HG03103 (cell line): ENCODE results near the gene CHCHD4.

ENCODE experiments used
- ATAC-seq: cut with Tn5 transposase; IDR thresholded peaks from one replicate; pipeline ENCODE4 v1.9.1; 2021; ENCODE audit warnings: low read depth; ENCODE audit not compliant: unreplicated experiment

The CHCHD4 gene

DNA sequence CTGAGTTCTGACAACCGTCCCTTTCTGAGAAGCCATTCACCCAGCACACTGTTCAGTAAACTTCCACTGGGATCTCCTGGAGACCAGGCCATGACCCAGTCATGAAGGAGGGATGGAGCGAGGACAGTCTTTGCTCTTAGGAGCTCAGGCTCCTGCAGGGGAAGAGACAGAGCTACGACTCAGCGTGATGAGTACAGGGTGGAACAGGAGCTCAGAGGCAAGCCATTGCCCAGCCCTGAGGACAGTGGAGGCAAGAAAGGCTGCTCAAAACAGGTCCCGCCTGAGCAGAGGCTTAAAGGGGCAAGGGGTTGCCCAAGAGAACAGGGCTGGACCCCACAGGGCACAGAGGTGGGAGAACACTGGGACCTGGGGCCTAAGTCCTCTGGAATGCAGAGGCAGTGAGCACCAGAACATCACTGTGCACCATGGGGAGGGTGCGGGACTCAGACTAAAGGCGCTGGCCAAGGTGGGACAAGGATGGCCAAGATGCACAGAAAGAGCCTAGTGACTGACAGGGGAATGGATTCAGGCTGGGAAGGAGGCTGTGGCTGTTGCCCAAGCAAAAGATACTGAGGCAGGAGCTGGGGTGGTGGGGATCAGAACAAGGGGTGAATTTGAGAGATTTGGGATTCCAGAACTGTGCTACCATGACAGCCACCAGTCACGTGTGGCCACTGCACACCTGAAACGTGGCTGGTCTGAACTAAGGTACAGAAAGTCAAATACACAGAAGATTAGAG lies 26.0 kb upstream of the CHCHD4 start:
- no peak for ATAC-seq

DNA sequence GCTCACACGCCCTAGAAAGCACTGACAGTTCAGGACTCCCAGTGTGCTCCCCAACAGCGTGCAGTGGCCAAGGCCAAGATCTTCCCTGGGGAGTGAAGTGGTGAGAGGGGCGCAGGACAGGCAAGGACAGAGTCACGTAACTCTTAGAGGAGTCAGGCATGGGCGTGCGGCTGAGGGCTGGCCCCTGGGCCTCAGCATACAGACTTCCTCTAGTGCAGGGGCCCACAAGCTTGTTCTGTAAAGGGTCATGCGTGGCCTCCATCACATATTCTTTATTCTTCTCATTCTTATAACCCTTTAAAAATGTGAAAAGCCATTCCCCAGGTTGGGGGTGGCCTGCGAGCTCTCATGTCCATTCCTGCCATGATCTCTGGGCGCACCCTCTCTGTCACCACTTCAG lies 25.4 kb upstream of the CHCHD4 start:
- ATAC-seq: no peak

DNA sequence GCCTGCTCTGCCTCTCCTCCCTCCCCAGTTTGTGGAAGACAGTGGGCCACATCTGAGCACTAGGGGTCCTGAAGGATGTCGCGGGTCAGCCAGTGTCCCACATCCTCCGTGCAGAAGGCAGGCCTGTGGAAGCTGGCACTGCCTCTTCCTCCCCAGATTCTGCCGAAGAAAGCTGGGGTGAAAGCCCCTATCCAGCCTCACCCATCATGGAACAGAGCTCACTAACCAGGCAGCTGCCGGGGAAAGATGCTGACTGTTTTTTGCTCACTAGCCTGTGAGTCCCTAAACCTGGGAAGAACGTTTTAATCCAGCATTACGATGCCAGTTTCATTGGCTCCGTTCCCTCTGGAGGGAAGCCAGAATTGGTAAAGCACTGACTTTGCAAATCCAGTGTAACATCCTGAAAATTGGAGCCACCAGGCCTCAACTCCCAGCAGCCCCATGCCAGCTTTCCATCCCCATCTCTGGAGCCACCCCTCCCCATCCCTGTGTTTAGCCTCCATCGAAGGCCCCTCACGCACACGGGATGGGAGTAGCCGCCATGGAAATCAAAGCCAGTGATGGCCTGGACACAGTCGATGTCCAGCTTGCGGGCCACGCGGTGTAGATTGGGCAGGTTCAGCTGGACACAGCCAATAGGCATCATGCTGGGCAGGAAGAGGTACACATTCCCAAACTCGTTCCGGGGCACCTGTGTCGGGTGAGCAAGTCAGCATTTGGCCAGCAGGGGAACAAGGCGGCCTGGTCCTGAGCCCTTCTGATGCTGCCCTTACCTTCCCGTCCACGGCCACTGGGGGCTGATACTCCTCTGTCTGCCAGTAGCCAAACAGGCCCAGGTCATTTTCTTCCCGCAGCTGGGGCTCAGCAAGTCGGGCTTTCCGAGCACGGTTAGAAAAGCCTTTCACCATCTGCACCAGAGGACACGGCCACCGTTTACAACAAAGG lies 23.6 kb upstream of the CHCHD4 start:
- ATAC-seq: no peak

DNA sequence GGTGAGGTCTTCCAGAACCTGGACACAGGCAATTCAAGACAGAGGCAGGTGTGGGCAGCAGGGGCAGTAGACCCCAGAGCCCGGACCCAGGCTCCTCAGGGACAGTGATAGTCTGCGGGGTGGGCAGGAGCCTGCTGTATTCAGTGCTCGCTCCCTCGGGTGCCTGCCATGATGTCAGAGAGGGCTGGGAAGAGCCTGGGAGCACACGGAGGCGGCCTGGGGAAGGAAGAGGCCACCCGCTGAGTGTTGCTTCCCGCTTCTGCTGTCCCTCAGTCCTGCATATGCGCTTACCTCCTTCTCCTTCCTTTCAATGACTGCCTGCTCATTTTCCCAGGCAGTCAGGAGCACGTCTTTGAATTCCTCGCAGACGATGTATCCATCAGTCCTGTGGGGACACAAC lies 22.9 kb upstream of the CHCHD4 start:
- ATAC-seq: no peak

DNA sequence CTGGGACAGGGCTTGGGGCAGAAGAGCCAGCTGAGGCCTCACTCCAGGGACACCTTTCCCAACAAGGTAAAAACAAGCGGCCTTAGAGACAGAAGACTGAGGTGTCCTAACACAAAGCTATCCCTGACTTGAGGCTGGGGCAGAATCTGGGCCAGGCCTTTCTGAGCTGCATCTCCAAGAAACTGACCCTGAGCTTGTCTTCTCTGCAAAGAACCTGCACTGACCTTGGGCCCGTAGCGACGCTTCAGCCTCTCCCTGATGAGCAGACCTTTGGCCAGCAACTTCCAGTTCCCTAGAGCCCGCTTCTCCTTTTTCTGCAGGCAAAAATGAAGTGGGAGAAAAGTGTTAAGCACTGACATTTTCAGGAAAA lies 22.4 kb upstream of the CHCHD4 start:
- ATAC-seq: no peak

DNA sequence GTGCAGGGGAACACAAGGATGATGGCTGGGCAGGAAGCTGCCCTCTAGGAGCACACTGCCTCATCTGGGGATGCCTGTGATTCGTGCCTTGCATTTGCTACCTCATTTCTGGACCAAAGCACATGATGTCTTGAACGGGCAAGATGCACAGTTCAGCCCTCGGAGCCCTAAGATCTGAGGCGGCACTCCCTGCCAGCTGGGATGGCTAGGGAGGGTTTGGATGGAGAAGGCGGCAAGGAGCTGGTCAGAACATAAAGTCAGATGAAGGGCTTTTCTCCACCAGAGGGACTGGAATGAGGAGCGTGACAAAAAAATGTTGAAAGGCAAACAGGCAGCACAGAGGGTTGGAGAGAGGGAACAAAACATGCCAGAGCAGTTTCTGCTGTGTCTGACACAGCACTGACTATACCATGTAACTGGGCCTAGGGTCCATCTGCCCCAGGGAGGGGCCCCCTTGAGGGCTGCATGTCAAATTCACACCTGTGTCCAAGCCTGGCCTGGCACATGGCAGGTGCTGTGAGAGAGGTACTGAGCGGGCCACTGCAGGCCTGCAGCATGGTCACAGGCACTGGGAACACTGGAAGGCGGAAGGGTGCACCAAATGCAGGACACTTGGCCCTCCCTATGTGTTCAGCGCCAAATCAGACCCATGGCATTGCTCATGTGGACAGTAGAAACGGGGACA lies 21.9 kb upstream of the CHCHD4 start:
- ATAC-seq: no peak

DNA sequence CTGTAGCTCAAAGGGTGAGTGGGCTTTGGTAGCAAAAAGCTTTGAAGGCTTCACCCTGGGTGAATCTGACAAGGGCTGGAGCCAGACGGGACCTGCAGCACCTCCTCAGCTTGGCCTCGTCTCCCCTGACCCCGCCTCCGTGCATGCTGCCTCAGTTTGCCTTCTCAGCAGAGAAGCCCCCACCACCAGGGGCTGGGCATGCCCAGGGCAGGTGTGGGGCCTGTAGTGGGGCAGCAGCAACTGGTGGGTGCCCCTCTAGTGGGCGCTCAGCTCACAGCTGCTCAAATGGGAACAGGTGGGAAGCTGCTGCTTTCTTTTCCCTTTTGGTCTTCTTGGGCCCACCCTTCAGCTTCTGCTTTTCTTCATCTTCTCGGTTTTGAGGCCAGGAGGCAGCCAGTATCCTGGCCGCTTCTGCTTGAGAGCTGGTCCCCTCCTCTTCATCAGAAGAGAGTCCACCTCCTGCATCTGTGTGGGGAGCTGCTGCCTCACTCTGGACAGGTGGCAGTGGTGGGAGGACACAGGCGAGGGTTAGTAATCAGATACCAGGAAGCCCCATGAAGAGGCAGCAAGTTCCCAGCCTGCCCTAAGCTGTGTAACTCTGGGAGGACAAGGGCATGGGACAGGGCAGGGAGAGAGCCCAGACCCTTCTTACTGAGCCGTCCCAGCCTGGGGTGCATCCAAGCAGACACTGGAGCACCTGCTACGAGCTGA lies 21.2 kb upstream of the CHCHD4 start:
- no peak for ATAC-seq

DNA sequence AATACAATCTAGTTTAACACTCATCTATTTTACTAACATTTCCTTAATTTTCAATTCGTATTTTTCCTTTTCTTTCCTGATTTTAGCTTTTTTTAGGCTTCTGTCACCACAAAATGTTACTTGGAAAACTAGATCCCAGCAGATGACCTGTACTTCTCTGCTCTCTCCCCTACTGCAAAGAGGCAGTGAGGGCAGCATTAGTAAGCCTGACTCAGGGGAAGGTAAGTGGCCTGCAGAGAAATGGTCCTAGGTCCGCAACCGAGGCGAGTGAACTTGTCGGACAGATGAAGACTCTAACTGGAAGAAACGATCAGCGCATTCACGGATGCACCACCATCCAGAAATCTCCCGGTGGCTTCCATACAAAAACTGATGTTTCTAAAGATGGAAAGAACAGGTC lies 20.6 kb upstream of the CHCHD4 start:
- ATAC-seq: no peak

DNA sequence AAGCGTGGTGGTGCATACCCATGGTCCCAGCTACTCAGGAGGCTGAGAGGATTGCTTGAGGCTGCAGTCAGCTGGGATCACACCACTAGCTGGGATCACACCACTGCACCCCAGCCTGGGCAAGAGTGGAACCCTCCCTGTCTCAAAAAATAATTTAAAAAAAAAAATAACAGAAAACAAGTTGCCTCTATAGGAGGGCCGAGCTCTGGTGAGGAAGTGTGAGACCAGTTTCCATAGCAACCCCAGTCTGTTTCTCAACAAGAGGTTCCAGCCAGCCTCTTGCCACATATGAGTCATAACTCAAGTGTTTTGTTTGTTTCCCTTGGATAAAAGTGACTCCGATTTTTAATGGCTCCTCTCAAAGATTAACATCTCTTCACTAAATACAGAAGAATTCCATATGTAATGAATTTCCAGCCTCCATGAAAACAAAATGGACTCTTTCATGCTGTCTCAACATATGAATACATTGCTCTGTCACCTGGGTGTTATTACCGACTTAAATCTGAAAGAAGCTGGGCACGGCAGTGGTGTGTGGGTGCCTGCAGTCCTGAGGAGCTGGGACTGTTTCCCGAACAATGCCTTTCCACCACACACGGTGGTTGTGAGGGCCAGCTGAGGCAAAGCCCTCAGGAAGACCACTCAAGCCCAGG lies 19.9 kb upstream of the CHCHD4 start:
- peak; percentile 98 for ATAC-seq

DNA sequence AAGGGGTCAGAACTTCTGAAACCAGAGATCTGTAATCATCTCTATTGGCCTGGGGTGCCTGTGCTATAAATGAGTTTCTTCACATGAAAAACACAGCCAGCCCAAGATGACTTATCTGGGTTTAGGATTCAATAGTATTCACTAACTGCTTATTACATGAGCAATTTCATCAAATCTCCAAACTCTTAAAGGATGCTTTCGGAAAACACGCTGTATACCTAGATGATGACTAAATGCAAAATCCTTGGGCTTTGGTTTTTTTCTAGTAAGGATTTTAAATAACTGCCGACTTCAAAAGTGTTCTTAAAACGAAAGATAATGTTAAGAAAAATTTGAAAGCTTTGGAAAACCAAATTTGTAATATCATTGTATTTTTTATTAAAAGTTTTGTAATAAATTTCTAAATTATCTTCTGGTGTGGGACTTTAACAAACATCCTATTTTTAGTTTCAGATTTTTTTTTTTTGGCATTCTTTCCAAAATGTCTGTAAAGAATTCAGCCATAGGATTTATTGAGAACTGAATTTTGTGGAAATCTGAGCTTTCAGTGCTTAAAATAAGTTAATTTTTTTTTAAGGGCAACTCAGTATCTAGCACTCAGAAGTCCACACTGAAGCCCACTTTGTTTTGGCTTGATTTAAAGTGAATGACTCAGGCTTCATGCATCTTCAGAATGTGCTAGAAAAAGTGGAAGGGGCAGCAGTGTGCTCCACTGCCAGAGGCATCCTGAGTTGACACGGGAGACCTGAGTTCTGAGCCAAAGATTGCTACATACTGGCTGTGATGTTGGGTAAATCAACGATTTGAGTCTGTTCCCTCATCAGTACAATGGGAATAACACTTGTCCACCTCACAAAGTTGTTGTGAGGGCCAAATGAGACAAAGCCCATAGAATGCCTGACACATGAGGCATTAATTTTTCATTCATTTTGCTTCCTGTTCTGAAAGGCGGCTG lies 18.9 kb upstream of the CHCHD4 start:
- no peak for ATAC-seq

DNA sequence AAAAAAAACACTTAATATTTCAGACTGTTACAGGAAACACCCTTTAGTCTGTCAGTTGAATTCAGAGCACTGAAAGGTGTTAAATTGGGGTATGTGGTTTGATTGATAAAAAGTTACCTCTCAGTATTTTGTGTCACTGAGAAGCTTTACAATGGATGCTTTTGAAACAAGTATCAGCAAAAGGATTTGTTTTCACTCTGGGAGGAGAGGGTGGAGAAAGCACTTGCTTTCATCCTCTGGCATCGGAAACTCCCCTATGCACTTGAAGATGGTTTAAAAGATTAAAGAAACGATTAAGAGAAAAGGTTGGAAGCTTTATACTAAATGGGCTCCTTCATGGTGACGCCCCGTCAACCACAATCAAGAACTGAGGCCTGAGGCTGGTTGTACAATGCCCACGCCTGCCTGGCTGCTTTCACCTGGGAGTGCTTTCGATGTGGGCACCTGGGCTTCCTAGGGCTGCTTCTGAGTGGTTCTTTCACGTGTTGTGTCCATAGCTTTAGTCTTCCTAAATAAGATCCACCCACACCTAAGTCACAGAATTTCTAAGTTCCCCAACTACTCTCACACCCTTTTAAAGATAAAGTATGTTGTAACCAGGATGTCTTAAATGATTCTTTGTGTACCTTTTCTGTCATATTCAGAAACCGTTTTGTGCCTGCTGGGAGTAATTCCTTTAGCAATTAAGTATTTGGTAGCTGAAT lies 18.0 kb upstream of the CHCHD4 start:
- ATAC-seq: no peak

DNA sequence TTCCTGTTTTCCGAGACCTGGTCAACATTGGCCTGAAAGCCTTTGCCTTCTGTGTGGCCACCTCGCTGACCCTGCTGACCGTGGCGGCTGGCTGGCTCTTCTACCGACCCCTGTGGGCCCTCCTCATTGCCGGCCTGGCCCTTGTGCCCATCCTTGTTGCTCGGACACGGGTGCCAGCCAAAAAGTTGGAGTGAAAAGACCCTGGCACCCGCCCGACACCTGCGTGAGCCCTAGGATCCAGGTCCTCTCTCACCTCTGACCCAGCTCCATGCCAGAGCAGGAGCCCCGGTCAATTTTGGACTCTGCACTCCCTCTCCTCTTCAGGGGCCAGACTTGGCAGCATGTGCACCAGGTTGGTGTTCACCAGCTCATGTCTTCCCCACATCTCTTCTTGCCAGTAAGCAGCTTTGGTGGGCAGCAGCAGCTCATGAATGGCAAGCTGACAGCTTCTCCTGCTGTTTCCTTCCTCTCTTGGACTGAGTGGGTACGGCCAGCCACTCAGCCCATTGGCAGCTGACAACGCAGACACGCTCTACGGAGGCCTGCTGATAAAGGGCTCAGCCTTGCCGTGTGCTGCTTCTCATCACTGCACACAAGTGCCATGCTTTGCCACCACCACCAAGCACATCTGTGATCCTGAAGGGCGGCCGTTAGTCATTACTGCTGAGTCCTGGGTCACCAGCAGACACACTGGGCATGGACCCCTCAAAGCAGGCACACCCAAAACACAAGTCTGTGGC lies 17.1 kb upstream of the CHCHD4 start:
- no peak for ATAC-seq

DNA sequence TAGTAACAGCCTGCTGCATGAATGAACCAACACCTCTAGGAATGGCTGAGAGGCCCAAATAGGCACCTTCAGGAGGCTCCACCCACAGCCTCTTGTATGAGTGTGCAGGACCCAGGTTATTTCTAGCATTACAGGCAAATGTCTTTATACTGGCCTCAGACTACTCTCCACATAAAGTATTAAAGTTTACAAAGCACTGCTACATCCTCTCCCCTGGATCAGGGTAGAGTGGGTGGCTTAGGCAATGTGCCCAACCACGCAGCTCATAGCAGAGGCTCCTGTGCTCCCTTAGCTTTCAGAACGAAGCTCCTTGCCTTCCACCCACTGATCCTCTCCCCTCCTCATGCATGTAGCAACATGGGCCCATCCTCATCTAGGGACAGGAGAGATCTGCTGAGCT lies 16.5 kb upstream of the CHCHD4 start:
- no peak for ATAC-seq

DNA sequence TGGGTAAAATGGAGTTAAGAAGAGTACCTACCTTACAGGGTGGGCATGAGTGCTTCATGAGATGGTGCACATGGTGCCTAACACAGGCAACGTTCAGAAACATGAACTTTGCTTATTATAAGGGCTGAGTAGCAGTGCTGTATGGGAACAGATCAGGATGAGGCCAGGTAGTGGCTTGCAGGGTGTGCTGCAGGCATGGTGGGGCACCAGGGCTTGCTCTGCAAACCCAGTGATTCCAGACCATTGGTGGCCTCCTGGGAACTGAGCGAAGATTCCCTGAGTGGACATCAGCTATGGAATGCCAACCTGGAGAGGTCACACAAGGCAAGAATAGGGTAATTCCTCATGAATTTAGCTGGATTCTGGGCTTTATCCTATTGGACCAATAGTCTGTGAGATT lies 16.0 kb upstream of the CHCHD4 start:
- ATAC-seq: no peak

DNA sequence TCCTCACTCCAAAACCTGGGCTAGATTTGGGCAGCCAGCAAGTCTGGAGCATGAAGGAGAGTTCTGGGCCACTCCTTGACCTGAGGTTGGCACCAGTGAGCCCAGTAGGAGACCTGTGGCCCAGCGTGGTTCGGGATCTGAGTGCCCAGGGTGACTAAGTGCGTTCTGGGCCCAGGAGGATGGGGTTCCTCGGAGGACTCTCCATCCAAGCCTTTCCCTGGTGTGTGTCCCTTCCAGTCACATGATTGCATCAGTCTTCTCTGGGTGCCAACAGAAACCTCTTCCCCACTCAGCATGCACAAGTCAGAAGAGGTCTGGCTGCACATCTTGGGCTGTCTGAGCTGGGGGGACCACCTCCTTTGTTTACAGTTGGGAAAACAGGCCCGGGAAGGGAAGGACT lies 15.1 kb upstream of the CHCHD4 start:
- ATAC-seq: no peak

DNA sequence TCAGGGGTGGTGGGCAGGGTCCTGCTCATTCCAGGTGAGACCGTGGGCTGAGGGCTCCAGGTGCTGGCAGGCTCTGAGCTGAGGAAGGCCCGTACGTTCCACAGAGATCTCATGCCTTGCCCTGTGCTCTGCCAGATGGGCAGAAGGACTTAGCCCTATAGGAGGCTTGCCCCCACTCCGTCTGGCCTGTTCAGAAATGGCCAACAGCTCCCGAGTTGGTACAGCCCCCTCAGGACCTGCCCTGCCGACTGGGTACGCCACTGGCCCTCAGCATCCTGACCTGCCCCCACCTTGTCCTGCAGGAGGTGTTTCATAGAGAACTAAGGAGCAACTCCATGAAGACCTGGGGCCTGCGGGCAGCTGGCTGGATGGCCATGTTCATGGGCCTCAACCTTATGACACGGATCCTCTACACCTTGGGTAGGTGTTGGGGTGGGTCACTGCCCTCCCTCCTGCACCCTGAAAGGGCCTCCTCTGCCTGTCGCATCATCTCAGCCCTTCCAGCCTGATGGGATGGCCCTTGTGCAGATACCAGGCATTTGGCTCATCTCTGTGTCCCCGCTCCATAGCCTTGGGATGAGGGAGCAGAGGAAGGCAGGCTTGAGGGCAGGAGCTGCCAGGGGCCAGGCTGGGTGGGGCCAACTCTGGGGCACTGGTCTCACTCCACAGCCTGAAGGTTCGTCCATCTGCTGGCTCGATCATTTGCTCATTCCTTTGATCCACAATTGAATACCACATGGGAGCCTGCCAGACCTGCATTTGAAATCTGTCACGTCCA lies 14.4 kb upstream of the CHCHD4 start:
- ATAC-seq: no peak
